Dendritic cell treated with granulocyte-macrophage colony-stimulating factor and Interleukin-4, amounts not matched to agents 40 ng/mL and 50 ng/mL, for 4 days (primary cell): ENCODE data around the gene WDTC1.

Source experiments
- H3K27ac Mint-ChIP-seq: one replicate; pipeline ENCODE4 v1.8.0; 2022; ENCODE audit warnings: mild to moderate bottlenecking, mixed read lengths
- H3K27me3 Mint-ChIP-seq: one replicate; pipeline ENCODE4 v1.8.0; 2022; ENCODE audit warnings: mild to moderate bottlenecking, mixed read lengths
- H3K36me3 Mint-ChIP-seq: one replicate; pipeline ENCODE4 v1.8.0; 2022; ENCODE audit warnings: low read depth, mixed read lengths
- H3K4me1 Mint-ChIP-seq: one replicate; pipeline ENCODE4 v1.8.0; 2022; ENCODE audit warnings: low read depth, mixed read lengths
- H3K4me3 Mint-ChIP-seq: one replicate; pipeline ENCODE4 v1.8.0; 2022; ENCODE audit warnings: mild to moderate bottlenecking, moderate library complexity, mixed read lengths
- H3K9me3 Mint-ChIP-seq: one replicate; pipeline ENCODE4 v1.8.0; 2022; ENCODE audit warnings: mixed read lengths
- intact Hi-C: fragments of 100-400 bp; cut with micrococcal nuclease; formaldehyde crosslinking; loops from one replicate; pipeline ENCODE4 v1.15.0; 2022

WDTC1 gene

DNA sequence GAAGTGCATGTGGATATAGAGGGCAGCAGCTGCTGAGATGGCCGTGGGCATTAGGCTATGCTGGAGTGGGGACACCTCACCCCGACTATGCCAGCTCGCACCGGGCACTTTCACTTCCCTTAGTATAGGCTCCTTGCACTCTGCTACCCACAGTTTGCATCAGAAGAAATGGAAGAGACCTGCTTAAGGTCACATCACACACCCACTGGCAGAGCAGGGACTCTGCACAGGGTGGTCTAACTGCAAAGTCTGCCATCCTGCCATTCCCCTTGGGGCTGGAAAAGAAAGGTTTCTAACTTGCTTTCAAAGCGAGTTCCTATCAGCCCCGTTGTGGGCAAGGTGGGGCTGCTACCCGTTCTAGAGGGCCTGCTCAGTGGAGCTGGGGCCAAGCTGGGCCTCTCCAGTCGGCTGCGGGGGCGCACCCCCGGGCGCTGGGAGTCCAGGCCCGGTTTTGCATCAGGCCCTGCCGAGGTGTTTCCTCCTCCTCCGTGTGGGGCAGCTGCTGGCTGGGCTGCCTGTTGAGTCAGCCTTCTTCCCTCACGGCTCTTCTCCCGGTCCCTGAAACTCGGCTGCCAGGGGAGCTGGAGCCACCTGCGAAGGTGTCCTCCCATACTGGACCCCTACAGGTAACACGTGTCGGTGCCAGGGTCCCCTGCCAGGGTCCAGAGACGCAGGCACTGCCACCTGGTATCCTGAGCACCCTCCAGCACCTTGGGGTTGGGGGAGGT, 107.3 kb downstream of the WDTC1 start, which contains the start of gene SYTL1:
Gene SYTL1, plus strand, starts transcription at position 498 of the 728 bp plus-strand sequence. CDS start 3,313 bp downstream, outside the sequence.
- Mint-ChIP-seq H3K9me3 (no peaks in the 10 kb centered on the region), H3K36me3 (peaks cover 25% of the 10 kb centered on the region), H3K4me1 (peaks cover 60% of the 10 kb centered on the region), H3K27me3 (no peaks in the 10 kb centered on the region), H3K4me3 (peak within 1 kb of the TSS; percentile 48), H3K27ac (peak within 1 kb of the TSS; percentile 48)
- intact Hi-C loops = no loop called here

DNA sequence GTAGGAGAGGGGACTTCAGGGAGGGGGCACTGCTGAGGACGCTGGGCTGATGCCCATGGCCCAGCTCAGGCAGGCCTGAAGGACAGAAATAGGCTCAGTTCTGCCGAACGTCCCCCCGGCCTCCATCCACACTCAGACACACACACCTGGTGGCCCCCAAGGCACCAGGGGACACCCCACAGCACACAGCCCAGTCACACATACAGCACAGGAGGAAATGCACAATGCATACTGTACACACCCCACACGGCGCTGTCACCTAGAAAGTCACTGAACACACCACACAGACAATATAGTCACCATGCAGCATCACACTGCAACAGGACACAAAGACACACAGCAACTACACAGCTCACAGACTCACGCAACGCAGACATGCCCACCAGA, 108.0 kb downstream of the WDTC1 start:
- H3K4me1 Mint-ChIP-seq = peaks cover 66% of the 10 kb centered on the region
- intact Hi-C loops = no loop called here
- peaks cover 20% of the 10 kb centered on the region for H3K36me3 Mint-ChIP-seq
- H3K27me3 Mint-ChIP-seq = no peaks in the 10 kb centered on the region
- H3K27ac Mint-ChIP-seq = peak overlapping the region; percentile 48
- H3K4me3 Mint-ChIP-seq = peak overlapping the region; percentile 48
- H3K9me3 Mint-ChIP-seq = no peaks in the 10 kb centered on the region

GRCh38 chr1:27342778-27343638, 108.6 kb downstream of the WDTC1 start:
- H3K27me3 Mint-ChIP-seq = peaks cover 2% of the 10 kb centered on the region

DNA sequence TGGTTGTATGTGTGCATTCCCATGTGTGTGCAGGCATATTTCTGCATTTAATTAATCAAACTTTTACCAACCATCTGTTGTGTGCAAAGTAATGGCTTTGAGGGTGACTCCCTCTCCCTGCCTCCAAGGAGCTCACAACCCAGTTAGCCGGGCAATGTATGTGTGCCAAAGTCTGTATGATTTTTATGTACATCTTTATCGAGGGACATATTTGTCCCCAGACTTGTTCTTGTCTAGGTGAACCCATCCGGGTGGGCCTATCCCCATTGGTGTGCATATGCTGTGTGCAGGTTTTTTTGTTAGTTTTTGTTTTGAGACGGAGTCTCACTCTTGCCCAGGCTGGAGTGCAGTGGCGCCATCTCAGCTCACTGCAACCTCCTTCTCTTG, 109.2 kb downstream of the WDTC1 start:
- H3K27me3 Mint-ChIP-seq = peaks cover 2% of the 10 kb centered on the region
- peak overlapping the region; percentile 48 for H3K27ac Mint-ChIP-seq
- no peaks in the 10 kb centered on the region for H3K9me3 Mint-ChIP-seq
- H3K36me3 Mint-ChIP-seq = peaks cover 11% of the 10 kb centered on the region
- intact Hi-C loops = no loop called here
- peaks cover 66% of the 10 kb centered on the region for H3K4me1 Mint-ChIP-seq
- H3K4me3 Mint-ChIP-seq = peak overlapping the region; percentile 48

More at GRCh38 chr1:27342778-27343638, 108.6 kb downstream of the WDTC1 start:
- intact Hi-C loops = no loop called here
- H3K4me1 Mint-ChIP-seq = peaks cover 66% of the 10 kb centered on the region
- H3K36me3 Mint-ChIP-seq = peaks cover 17% of the 10 kb centered on the region
- H3K4me3 Mint-ChIP-seq = peak overlapping the region; percentile 48
- peak overlapping the region; percentile 48 for H3K27ac Mint-ChIP-seq
- H3K9me3 Mint-ChIP-seq = no peaks in the 10 kb centered on the region

DNA sequence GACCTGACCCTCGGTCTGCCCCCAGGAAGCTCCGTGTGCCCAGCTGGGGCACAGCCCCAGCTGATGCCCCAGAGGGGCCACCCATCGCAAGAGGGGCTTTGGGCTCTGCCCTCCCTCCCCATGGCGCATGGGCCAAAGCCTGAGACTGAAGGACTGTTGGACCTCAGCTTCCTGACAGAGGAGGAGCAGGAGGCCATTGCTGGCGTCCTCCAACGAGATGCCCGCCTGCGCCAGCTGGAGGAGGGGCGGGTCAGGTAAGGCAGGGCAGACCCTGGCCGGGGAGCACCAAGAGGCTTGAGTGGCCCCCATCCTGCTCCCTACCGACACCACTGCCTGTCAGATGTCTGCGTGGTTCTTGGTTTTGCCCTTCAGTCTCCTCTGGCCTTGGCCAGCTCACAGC, 110.8 kb downstream of the WDTC1 start:
- Mint-ChIP-seq H3K4me1 (peaks cover 60% of the 10 kb centered on the region), H3K36me3 (peaks cover 11% of the 10 kb centered on the region)

GRCh38 chr1:27346357-27346756, 111.9 kb downstream of the WDTC1 start:
- H3K27ac Mint-ChIP-seq = peak overlapping the region; percentile 7
- peaks cover 54% of the 10 kb centered on the region for H3K4me1 Mint-ChIP-seq
- H3K27me3 Mint-ChIP-seq = peaks cover 5% of the 10 kb centered on the region
- peaks cover 22% of the 10 kb centered on the region for H3K36me3 Mint-ChIP-seq
- no peak overlapping the region for H3K4me3 Mint-ChIP-seq
- intact Hi-C loops = no loop called here
- no peaks in the 10 kb centered on the region for H3K9me3 Mint-ChIP-seq

More for the DNA sequence above, 110.8 kb downstream of the WDTC1 start:
- Mint-ChIP-seq H3K27me3 (peaks cover 5% of the 10 kb centered on the region), H3K4me3 (no peak overlapping the region), H3K9me3 (no peaks in the 10 kb centered on the region), H3K27ac (no peak overlapping the region)
- intact Hi-C loops = no loop called here

DNA sequence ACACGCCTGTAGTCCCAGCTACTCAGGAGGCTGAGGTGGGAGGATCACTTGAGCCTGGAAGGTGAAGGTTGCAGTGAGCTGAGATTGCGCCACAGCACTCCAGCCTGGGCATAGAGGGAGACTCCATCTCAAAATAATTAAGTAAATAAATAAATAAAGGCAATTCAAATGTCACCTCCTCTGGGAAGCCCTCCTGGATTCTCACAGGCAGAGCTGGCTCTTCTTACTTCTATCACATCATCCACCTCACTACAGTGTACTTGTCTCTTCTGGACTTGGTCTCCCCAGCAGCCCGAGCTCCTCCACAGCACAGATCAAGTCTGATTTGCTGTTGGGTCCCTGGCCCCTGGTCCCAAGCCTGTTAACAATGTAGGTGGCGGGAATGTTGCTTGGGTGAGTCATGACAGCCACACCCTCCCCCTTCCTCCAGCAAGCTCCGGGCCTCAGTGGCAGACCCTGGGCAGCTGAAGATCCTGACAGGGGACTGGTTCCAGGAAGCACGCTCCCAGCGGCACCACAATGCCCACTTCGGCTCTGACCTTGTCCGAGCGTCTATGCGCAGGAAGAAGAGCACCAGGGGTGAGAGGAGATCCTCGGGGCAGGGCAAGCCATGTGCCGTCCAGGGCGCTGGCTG, 112.7 kb downstream of the WDTC1 start:
- Mint-ChIP-seq H3K36me3 (peaks cover 24% of the 10 kb centered on the region), H3K27me3 (peaks cover 5% of the 10 kb centered on the region), H3K27ac (no peak overlapping the region), H3K9me3 (no peaks in the 10 kb centered on the region), H3K4me3 (no peak overlapping the region), H3K4me1 (peaks cover 46% of the 10 kb centered on the region)
- intact Hi-C loops = no loop called here

DNA sequence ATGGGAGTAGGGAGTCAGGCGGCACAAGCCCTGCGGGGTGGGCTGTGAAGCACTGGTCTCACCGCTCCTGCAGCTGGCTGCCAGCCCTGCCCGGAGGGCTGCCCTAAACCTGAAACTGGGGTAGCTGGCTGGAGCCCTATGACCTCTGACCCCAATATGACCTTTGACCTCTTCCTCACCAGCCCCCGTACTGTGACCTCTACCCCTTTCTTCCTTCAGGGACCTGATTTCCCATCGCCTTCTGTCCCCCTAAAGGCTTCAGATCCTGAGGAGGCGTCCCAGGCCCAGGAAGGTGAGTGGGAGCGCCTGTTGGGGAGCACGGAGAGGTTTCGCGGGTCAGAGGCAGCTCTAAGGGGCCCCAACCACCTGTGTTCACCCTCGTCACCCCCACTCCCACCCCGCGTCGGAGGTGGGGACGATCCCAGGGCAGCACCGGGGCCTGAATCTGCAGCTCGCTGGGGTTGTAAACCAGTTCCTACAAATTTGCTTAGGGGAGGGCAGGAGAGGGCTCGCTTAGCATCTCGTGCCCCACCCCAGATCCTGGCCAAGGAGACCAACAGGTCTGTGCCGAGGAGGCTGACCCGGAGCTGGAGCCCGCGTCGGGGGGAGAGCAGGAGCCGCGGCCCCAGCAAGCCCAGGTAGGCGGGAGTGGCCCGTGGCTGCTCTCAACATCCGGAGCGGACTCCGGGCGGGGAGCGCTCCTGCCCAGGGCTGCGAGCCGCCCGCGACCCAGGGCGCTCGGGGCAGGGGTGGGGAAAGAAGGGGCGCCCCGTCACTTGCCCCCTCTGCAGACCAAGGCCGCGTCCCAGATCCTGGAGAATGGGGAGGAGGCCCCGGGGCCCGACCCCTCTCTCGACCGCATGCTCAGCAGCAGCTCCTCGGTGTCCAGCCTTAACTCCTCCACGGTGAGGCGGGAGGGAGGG, 114.7 kb downstream of the WDTC1 start:
- peaks cover 5% of the 10 kb centered on the region for H3K27me3 Mint-ChIP-seq

DNA sequence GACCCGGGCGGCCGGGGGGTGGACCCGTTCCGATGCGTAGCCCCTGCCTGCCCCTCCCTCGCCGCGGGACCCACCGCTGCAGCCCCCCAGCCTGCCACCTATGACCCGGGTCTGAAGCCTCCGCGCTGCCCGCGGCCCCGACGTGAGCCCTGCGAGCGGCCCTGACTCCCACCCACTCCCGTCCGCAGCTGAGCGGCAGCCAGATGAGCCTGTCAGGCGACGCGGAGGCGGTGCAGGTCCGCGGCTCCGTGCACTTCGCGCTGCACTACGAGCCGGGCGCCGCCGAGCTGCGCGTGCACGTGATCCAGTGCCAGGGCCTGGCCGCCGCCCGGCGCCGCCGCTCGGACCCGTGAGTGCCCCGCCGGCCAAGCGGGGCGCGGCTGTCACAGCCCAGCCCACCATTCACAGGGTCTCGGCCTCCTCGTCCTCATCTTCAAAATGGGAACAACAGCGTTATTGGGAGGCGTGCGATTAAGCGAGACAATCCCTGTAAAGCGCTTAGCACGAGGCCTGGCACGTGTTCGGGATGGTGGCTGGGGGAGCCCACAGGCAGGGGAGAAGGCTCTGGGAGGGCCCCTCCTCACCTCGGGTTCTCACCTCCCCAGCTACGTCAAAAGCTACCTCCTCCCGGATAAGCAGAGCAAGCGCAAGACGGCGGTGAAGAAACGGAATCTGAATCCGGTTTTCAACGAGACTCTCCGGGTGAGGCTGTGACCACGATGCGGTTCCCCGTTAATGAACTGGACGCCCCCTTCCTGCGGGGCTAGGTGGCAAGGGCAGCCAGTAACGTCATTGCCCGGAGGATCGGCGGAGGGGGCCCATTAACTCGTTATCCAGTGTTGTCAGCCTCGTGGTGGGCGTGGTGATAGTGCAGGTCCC, 115.6 kb downstream of the WDTC1 start:
- peak overlapping the region; percentile 59 for H3K4me3 Mint-ChIP-seq
- peaks cover 5% of the 10 kb centered on the region for H3K27me3 Mint-ChIP-seq
- peaks cover 46% of the 10 kb centered on the region for H3K36me3 Mint-ChIP-seq
- intact Hi-C loops = no loop called here
- H3K4me1 Mint-ChIP-seq = peaks cover 21% of the 10 kb centered on the region
- no peaks in the 10 kb centered on the region for H3K9me3 Mint-ChIP-seq
- no peak overlapping the region for H3K27ac Mint-ChIP-seq

More for the DNA sequence above, 114.7 kb downstream of the WDTC1 start:
- peak overlapping the region; percentile 35 for H3K4me3 Mint-ChIP-seq
- H3K4me1 Mint-ChIP-seq = peaks cover 26% of the 10 kb centered on the region
- H3K9me3 Mint-ChIP-seq = no peaks in the 10 kb centered on the region
- intact Hi-C loops = no loop called here
- no peak overlapping the region for H3K27ac Mint-ChIP-seq
- H3K36me3 Mint-ChIP-seq = peaks cover 39% of the 10 kb centered on the region

DNA sequence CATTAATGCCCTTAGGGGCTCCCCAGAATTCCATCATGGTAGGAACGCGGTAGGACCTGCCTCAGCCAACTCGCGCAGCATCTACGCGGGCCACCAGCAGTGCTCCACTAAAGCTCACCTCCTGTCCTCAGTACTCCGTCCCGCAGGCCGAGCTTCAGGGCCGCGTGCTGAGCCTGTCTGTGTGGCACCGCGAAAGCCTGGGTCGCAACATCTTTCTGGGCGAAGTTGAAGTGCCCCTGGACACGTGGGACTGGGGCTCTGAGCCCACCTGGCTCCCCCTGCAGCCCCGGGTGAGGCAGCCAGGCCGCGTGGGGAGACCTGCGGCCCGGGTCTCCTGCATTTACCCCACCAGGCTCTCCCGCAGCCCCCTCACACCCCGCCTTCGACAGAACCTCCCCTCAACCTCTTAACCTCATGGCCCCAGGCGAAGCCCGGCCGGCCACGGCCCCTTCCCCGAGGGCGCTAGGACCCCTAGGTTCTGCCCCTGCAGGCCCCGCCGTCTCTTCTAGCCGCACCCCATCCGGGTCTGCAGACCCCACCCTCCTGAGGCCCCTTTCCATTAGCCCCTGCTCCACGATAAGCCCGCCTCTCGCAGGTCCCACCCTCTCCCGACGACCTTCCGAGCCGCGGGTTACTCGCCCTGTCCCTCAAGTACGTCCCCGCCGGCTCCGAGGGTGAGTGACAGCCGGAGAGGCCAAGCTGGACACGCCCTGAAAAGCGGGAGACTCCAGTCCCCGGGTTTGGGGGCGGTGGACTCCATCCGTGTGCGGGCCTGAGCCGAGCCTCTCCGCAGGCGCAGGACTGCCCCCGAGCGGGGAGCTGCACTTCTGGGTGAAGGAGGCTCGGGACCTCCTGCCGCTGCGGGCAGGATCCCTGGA, 116.5 kb downstream of the WDTC1 start:
- intact Hi-C loops = no loop called here
- Mint-ChIP-seq H3K27ac (no peak overlapping the region), H3K4me3 (no peak overlapping the region), H3K4me1 (peaks cover 15% of the 10 kb centered on the region), H3K27me3 (peaks cover 5% of the 10 kb centered on the region), H3K9me3 (no peaks in the 10 kb centered on the region), H3K36me3 (peaks cover 51% of the 10 kb centered on the region)

DNA sequence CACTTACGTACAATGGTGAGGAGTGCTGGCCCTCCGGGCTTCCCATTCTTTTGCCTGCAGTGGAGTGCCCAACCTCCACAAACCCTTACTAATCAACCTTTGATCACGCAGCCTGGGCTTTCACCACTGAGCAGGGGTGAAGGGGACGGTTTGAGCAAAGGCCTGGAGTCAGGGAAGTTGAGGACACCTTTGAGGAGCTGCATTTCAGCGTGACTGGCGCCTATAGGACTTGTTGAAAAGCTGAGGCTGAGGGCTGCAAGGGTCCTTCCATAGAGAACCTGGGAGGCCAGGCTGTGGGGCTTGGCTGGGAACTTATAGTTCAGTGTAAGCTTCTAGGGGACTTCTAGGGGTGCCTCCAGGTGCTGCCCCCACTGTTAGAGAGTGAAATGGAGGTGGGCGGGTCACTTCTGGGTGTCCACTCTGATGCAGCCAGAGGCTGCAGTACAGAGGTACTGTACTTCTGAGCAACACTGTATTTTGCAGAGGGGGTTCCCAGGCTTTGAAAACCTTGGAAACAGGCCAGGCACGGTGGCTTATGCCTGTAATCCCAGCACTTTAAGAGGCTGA, 117.2 kb downstream of the WDTC1 start:
- Mint-ChIP-seq H3K36me3 (peaks cover 53% of the 10 kb centered on the region), H3K9me3 (no peaks in the 10 kb centered on the region), H3K4me3 (no peak overlapping the region), H3K4me1 (peaks cover 11% of the 10 kb centered on the region), H3K27ac (no peak overlapping the region), H3K27me3 (peaks cover 5% of the 10 kb centered on the region)
- intact Hi-C loops = no loop called here
